Peyer's patch (tissue), 4 donors: ENCODE results near the gene SERPINE2.

ENCODE experiments used
- CTCF ChIP-seq, 6 experiments: fragments of 450-650 bp in 4 of 6; fragments of 200-600 bp in 2 of 6; sonication (generic) in 1 of 6; IDR thresholded peaks; one replicate each; pipeline ENCODE4 v1.5.1; 2017 to 2019; ENCODE audit warnings: antibody characterized with exemption in 6 of 6, mild to moderate bottlenecking in 3 of 6, moderate library complexity in 1 of 6
- POLR2A ChIP-seq, 2 donors: fragments of 450-650 bp; IDR thresholded peaks; one replicate each; pipeline ENCODE4 v1.5.1; 2017; ENCODE audit warnings: antibody characterized with exemption in 2 of 2, mild to moderate bottlenecking in 2 of 2, moderate library complexity in 2 of 2

DNA sequence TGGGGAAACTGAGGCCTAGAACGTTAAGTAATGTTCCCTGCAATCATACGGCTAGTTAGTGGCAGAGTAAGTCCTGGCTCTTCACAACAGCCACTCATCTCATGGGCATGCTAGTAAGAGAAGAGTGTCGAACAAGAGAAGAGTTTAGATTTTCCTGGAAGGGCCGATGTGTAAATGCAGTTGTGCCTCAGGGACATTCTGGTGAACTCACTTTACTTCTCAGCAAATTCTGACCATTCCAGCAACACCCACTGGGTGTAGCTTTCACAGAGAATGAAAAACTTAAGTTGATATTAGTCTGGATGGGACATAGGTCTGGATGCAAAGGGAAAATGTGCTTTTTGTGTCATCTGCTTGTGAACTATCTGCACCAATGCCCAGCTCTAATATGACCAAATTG, 58.3 kb downstream of the SERPINE2 start:
- no peak for TF ChIP-seq CTCF (IDR thresholded peaks at IDR 0.05)
- no peak for TF ChIP-seq POLR2A (IDR thresholded peaks at IDR 0.05)
